Upper lobe of left lung (tissue), 6 donors: ENCODE measurements around the gene HNRNPR. TPM values are rescaled to one million over a fixed set of nuclear protein-coding genes. Genes with fewer than 3 reads are reported as not detected.

ENCODE experiments used
- ATAC-seq, 2 donors: fragments of 200-7000 bp; cut with Tn5 transposase; one replicate each; pipeline ENCODE4 v1.9.1; 2022; ENCODE audit warnings: mild to moderate bottlenecking in 2 of 2, moderate library complexity in 2 of 2; ENCODE audit not compliant: low FRiP score in 2 of 2
- DNase-seq, 2 donors: peaks; one replicate each; pipeline ENCODE4 v3.0.0-alpha.2; 2019 to 2020
- H3K27ac ChIP-seq, 4 donors: fragments of 200-600 bp; sonication (generic); one replicate each; pipeline ENCODE4 v1.5.1; 2016 to 2019
- H3K27me3 ChIP-seq, 4 donors: fragments of 200-600 bp; sonication (generic); one replicate each; pipeline ENCODE4 v1.5.1; 2017 to 2019
- H3K36me3 ChIP-seq, 4 donors: fragments of 200-600 bp; sonication (generic); one replicate each; pipeline ENCODE4 v1.5.1; 2016 to 2019
- H3K4me1 ChIP-seq, 4 donors: fragments of 200-600 bp; sonication (generic); one replicate each; pipeline ENCODE4 v1.5.1; 2018 to 2019
- H3K4me3 ChIP-seq, 4 donors: fragments of 200-600 bp; sonication (generic); one replicate each; pipeline ENCODE4 v1.5.1; 2017 to 2019; ENCODE audit warnings: mild to moderate bottlenecking in 2 of 4, moderate library complexity in 1 of 4
- H3K9me3 ChIP-seq, 4 donors: fragments of 200-600 bp; sonication (generic); one replicate each; pipeline ENCODE4 v1.5.1; 2018 to 2019
- EP300 ChIP-seq, 4 donors: sonication (generic); formaldehyde crosslinking; IDR thresholded peaks; one replicate each; pipeline ENCODE4 v1.5.1; 2017; ENCODE audit warnings: antibody characterized with exemption in 4 of 4, control low read depth in 2 of 4
- POLR2A ChIP-seq, 4 donors: fragments of 450-650 bp; IDR thresholded peaks; one replicate each; pipeline ENCODE4 v1.5.1; 2016 to 2017; ENCODE audit warnings: antibody characterized with exemption in 4 of 4, mild to moderate bottlenecking in 2 of 4
- POLR2AphosphoS5 ChIP-seq, 2 donors: sonication (generic); formaldehyde crosslinking; IDR thresholded peaks; one replicate each; pipeline ENCODE4 v1.5.1; 2017; ENCODE audit warnings: antibody characterized with exemption in 2 of 2
- WGBS, 2 donors: methylation state at CpG; one replicate each; pipeline ENCODE4 v1.1.5; 2017 to 2018; 5-methylcytosine and 5-hydroxymethylcytosine counted together
- total RNA-seq, 6 donors: library from RNA; depleted of rRNA in 4 of 6; stranded (reverse); fragments of >200 nt in 4 of 6; gene quantifications; one replicate each; pipeline versions ENCODE4 v1.1.0 to v1.2.1, GENCODE V29; 2016 to 2021
- TF ChIP-seq, protein P1 (sequence below), 6 experiments: fragments of 450-650 bp in 4 of 6; fragments of 200-600 bp in 2 of 6; sonication (generic) in 2 of 6; IDR thresholded peaks; one replicate each; pipeline ENCODE4 v1.5.1; 2016 to 2019; ENCODE audit warnings: antibody characterized with exemption in 6 of 6
- donor health status: DM: no; HTN: no; CAD: no; lungs with moderate emphysema.
- donor health status: DM: no; HTN: yes; CAD: no; lungs with severe emphysema.

Gene HNRNPR
- total RNA-seq, 6 donors from 2014 or later, result 43.9 to 97.7 (median 73.5) TPM

DNA sequence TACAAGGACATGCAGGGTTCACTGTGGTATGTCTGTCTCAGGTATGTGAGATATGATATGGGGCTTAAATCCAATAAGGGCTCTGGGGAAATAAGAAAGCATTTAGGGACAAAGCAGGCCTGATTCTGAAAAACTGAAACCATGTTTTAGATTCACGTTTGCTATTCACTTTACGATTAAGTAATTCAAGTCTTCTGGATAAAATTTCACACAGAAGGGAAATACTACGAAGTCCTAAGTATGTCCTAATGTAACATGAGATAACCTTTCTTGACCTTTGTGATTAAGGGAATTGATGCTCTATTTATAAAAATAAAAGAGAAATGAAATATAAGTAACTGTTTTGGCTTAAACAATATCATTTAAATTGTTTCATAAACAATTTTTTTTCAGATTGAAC is 55.4 kb downstream of the HNRNPR start:
- H3K27ac ChIP-seq, result no peak overlapping the region
- H3K36me3 ChIP-seq, result peaks cover 0 to 8% (median 1%) of the 10 kb centered on the region in 4 donors
- no peaks in the 10 kb centered on the region for H3K9me3 ChIP-seq
- no peak for DNase-seq
- H3K27me3 ChIP-seq, result no peaks in the 10 kb centered on the region
- no peak for ATAC-seq
- TF ChIP-seq POLR2A (IDR thresholded peaks at IDR 0.05), result no peak
- TF ChIP-seq EP300 (IDR thresholded peaks at IDR 0.05), result no peak
- TF ChIP-seq, protein P1, sequence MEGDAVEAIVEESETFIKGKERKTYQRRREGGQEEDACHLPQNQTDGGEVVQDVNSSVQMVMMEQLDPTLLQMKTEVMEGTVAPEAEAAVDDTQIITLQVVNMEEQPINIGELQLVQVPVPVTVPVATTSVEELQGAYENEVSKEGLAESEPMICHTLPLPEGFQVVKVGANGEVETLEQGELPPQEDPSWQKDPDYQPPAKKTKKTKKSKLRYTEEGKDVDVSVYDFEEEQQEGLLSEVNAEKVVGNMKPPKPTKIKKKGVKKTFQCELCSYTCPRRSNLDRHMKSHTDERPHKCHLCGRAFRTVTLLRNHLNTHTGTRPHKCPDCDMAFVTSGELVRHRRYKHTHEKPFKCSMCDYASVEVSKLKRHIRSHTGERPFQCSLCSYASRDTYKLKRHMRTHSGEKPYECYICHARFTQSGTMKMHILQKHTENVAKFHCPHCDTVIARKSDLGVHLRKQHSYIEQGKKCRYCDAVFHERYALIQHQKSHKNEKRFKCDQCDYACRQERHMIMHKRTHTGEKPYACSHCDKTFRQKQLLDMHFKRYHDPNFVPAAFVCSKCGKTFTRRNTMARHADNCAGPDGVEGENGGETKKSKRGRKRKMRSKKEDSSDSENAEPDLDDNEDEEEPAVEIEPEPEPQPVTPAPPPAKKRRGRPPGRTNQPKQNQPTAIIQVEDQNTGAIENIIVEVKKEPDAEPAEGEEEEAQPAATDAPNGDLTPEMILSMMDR (IDR thresholded peaks at IDR 0.05), result no peak
- TF ChIP-seq POLR2AphosphoS5 (IDR thresholded peaks at IDR 0.05), result no peak
- no peak overlapping the region for H3K4me3 ChIP-seq
- peaks cover 0 to 6% (median 5%) of the 10 kb centered on the region in 4 donors for H3K4me1 ChIP-seq
- 55 to 63% methylated on average over 3 of the region's 3 CpGs for WGBS, 2 donors

DNA sequence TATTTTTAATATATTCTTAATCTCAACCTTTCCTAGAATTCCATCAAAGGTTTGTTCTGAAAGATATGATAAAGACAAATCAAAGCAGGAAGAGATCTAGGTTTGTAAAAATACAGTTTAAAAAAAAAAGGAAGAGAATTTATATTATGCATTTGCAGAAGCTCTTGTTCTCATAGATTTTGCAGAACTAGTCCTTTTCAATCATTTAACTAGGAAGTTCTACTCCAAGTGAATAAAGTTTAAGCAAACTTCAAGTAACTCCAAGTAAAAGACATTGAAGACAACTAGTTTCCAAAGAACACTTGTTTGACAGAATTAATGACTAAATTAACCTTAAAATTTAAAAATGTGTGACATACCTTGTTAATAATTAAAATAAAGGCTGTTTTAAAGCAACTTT is 55.9 kb downstream of the HNRNPR start:
- Histone ChIP-seq H3K9me3 (no peaks in the 10 kb centered on the region), H3K36me3 (peaks cover 0 to 8% (median 1%) of the 10 kb centered on the region in 4 donors), H3K27me3 (no peaks in the 10 kb centered on the region), H3K4me3 (no peak overlapping the region), H3K27ac (no peak overlapping the region), H3K4me1 (peaks cover 0 to 11% (median 9%) of the 10 kb centered on the region in 4 donors)
- no peak for ATAC-seq
- no peak for TF ChIP-seq EP300 (IDR thresholded peaks at IDR 0.05)
- no peak for TF ChIP-seq POLR2AphosphoS5 (IDR thresholded peaks at IDR 0.05)
- TF ChIP-seq, protein P1 (IDR thresholded peaks at IDR 0.05), result no peak
- no peak for TF ChIP-seq POLR2A (IDR thresholded peaks at IDR 0.05)
- no peak for DNase-seq

- DNase-seq (no peak), ATAC-seq (no peak)
- H3K9me3 ChIP-seq, result no peaks in the 10 kb centered on the region
- WGBS, 2 donors, result 95 to 97% methylated on average over 1 of the region's 1 CpG
- H3K4me3 ChIP-seq, result no peak overlapping the region
- H3K36me3 ChIP-seq, result peaks cover 0 to 25% (median 3%) of the 10 kb centered on the region in 4 donors
- H3K4me1 ChIP-seq, result peaks cover 5 to 19% (median 12%) of the 10 kb centered on the region in 4 donors
- no peaks in the 10 kb centered on the region for H3K27me3 ChIP-seq
- no peak overlapping the region for H3K27ac ChIP-seq
- no peak for TF ChIP-seq POLR2AphosphoS5 (IDR thresholded peaks at IDR 0.05)
- TF ChIP-seq POLR2A (IDR thresholded peaks at IDR 0.05), result no peak
- TF ChIP-seq EP300 (IDR thresholded peaks at IDR 0.05), result no peak
- TF ChIP-seq, protein P1 (IDR thresholded peaks at IDR 0.05), result no peak
These were observed 57.7 kb downstream of the HNRNPR start for GRCh38 chr1:23286401-23286800.

DNA sequence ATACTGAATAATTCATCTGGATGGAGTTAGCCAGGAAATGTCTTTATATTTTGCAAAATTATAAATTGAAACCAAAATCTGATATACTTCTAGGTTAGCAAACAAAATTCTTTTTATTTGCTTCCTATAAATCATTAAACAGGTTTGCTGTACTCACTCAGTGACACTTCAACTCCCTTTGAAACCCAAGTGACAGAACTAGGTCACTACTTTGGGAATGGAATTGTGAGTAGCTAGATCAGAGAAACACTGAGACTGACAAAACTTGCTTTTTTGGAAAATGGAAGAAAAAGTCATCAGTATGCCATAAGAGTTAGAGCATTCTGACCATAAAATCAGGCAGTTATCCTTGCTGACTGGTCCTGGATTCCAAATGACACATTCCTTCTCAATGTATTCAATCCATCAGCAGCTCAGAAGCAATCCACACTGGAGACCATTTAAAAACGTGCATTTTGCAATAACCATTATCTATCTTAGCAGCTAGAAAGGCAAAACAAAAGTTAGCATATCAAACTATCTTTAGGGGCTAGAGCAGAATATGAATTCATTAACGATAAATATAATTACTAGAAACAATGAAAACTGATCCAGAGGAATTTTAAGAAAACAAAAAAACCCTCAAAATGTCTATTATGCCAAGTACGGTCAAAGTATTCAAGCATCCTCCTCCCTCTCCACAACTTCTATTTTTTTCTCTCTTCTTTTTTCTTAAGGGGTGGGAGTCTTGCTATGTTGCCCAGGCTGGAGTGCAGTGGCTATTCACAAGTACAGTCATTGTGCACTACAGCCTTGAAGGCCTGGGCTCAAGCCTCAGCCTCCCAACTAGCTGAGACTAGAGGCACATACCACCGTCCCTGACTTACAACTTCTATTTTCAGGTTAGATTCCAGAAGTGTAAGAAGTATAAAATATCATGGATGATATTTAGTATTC is 60.1 kb downstream of the HNRNPR start:
- Histone ChIP-seq H3K4me3 (no peak overlapping the region), H3K36me3 (peaks cover 0 to 31% (median 3%) of the 10 kb centered on the region in 4 donors), H3K9me3 (no peaks in the 10 kb centered on the region), H3K4me1 (peaks cover 5 to 19% (median 9%) of the 10 kb centered on the region in 4 donors), H3K27me3 (no peaks in the 10 kb centered on the region), H3K27ac (peak overlapping the region in 1 of 4 donors; percentile 7)
- ATAC-seq (no peak), DNase-seq (no peak)
- WGBS, 2 donors, result 70 to 78% methylated on average over 4 of the region's 4 CpGs
- TF ChIP-seq POLR2A (IDR thresholded peaks at IDR 0.05), result no peak
- TF ChIP-seq, protein P1 (IDR thresholded peaks at IDR 0.05), result no peak
- TF ChIP-seq EP300 (IDR thresholded peaks at IDR 0.05), result no peak
- TF ChIP-seq POLR2AphosphoS5 (IDR thresholded peaks at IDR 0.05), result no peak
